K562 (cell line): ENCODE measurements around the gene PRSS23. TPM values are rescaled to one million over a fixed set of nuclear protein-coding genes. Genes with fewer than 3 reads are reported as not detected.

Experiments
- ATAC-seq: fragments of 200-7000 bp; cut with Tn5 transposase; 3 replicates; pipeline ENCODE4 v1.9.1; 2020; ENCODE audit warnings: moderate library complexity
- BruUV-seq: library from RNA; stranded (reverse); fragments of 400-500 nt; replicated peaks from 2 replicates; lab custom pipeline; 2021; lab: Mats Ljungman, UMichigan
- CTCF ChIA-PET: fragments of 300-600 bp; formaldehyde crosslinking; extraction: SDS; loops from one replicate; lab custom pipeline; 2021; ENCODE audit warnings: low intra/inter-chr PET ratio; lab: Yijun Ruan, JAX
- POLR2A ChIA-PET: fragments of 300-600, 350-650 bp; sonication (Branson Sonifier 250); formaldehyde crosslinking; extraction: SDS; loops from one replicate; lab custom pipeline; 2021; ENCODE audit warnings: antibody characterized with exemption, inconsistent platforms; lab: Yijun Ruan, JAX
- DNase-seq, 4 experiments: peaks; one replicate each; pipeline versions ENCODE4 v3.0.0 to v3.0.0-alpha.2; 2011 to 2018; ENCODE audit warnings: low spot score in 3 of 4, mixed read lengths in 3 of 4; ENCODE audit errors: extremely low read depth in 1 of 4
- FAIRE-seq: peaks from 2 replicates; lab custom pipeline; 2011; peaks lifted over from hg19 to GRCh38; lab: Jason Lieb, UNC
- H2AFZ ChIP-seq: 2 replicates; pipeline ENCODE4 v1.6.0; 2011; ENCODE audit warnings: low read depth, low read length, control low read depth, inconsistent platforms
- H3K27ac ChIP-seq: fragments of 200-600 bp; 3 replicates; pipeline ENCODE4 v1.8.0; 2011; ENCODE audit warnings: low read depth, mild to moderate bottlenecking, control low read depth, inconsistent platforms, low read length, moderate library complexity, mixed read lengths; ENCODE audit errors: extremely low read depth
- H3K27me3 ChIP-seq, 2 experiments: fragments of 300-600 bp in 1 of 2; 2 replicates in 1 of 2; 3 replicates in 1 of 2; pipeline versions ENCODE4 v1.6.0 to v1.8.0; 2011; ENCODE audit warnings: inconsistent platforms in 2 of 2, low read length in 2 of 2, mild to moderate bottlenecking in 1 of 2, mixed read lengths in 1 of 2, moderate library complexity in 1 of 2; ENCODE audit not compliant: control insufficient read depth in 2 of 2, insufficient read depth in 2 of 2
- H3K36me3 ChIP-seq: fragments of 300-600 bp; 3 replicates; pipeline ENCODE4 v1.8.0; 2011; ENCODE audit warnings: mild to moderate bottlenecking, low read length, inconsistent platforms; ENCODE audit not compliant: control insufficient read depth, insufficient read depth
- H3K4me1 ChIP-seq, 2 experiments: fragments of 200-600 bp in 1 of 2; replicated peaks in 1 of 2; 2 replicates in 1 of 2; 3 replicates in 1 of 2; pipeline versions ENCODE4 v1.5.1 to v1.8.0; 2011; ENCODE audit warnings: inconsistent platforms in 2 of 2, low read length in 2 of 2, mild to moderate bottlenecking in 1 of 2, mixed read lengths in 1 of 2, moderate library complexity in 1 of 2; ENCODE audit not compliant: control insufficient read depth in 2 of 2, insufficient read depth in 2 of 2
- H3K4me2 ChIP-seq: 2 replicates; pipeline ENCODE4 v1.6.1; 2011; ENCODE audit warnings: low read length, control low read depth, inconsistent platforms, mixed read lengths; ENCODE audit not compliant: insufficient read depth
- H3K4me3 ChIP-seq: fragments of 200-600 bp; sonication (generic), shearing (Covaris generic); 2 replicates; pipeline ENCODE4 v1.5.1; 2016; ENCODE audit warnings: control low read depth, inconsistent platforms
- H3K79me2 ChIP-seq: fragments of 200-600 bp; 3 replicates; pipeline ENCODE4 v1.8.0; 2011; ENCODE audit warnings: low read length, inconsistent platforms; ENCODE audit not compliant: control insufficient read depth, insufficient read depth
- H3K9ac ChIP-seq, 2 experiments: 2 replicates each; pipeline versions ENCODE4 v1.6.0 to v1.6.1; 2011; ENCODE audit warnings: low read depth in 2 of 2, low read length in 2 of 2, control low read depth in 1 of 2, inconsistent platforms in 1 of 2, mild to moderate bottlenecking in 1 of 2, mixed read lengths in 1 of 2; ENCODE audit not compliant: insufficient read depth in 1 of 2
- H3K9me1 ChIP-seq: one replicate; pipeline ENCODE4 v1.6.0; 2011; ENCODE audit warnings: inconsistent platforms, mild to moderate bottlenecking, low read length, moderate library complexity; ENCODE audit not compliant: control insufficient read depth, insufficient read depth
- H3K9me3 ChIP-seq: replicated peaks from 2 replicates; pipeline ENCODE4 v1.5.1; 2011; ENCODE audit warnings: low read depth, low read length, inconsistent platforms; ENCODE audit not compliant: control insufficient read depth, insufficient read depth
- H4K20me1 ChIP-seq: replicated peaks from 2 replicates; pipeline ENCODE4 v1.6.1; 2011; ENCODE audit warnings: low read length, inconsistent platforms, mixed read lengths; ENCODE audit not compliant: control insufficient read depth, insufficient read depth
- CCAR2 ChIP-seq: fragments of 200-400 bp; formaldehyde crosslinking; IDR thresholded peaks from 2 replicates; pipeline ENCODE4 v1.6.1; 2017; ENCODE audit warnings: mild to moderate bottlenecking, low read depth, low read length
- FOS ChIP-seq: IDR thresholded peaks from 3 replicates; pipeline ENCODE4 v1.6.1; 2011; ENCODE audit not compliant: insufficient read length; ENCODE audit errors: extremely low read depth
- FOSL1 ChIP-seq: fragments of 200-800 bp; sonication (Bioruptor generic); conservative IDR thresholded peaks from 2 replicates; pipeline ENCODE4 v1.6.1; 2016; ENCODE audit warnings: missing genetic modification characterization, missing compliant biosample characterization
- FOXO4 ChIP-seq: fragments of 450-650 bp; formaldehyde crosslinking; IDR thresholded peaks from 2 replicates; pipeline ENCODE4 v1.4.0; 2020; ENCODE audit warnings: mild to moderate bottlenecking, moderate library complexity
- GABPB1 ChIP-seq: sonication (generic); formaldehyde crosslinking; IDR thresholded peaks from 2 replicates; pipeline ENCODE4 v1.8.0; 2022; ENCODE audit warnings: mild to moderate bottlenecking, missing genetic modification reagents
- GTF2A2 ChIP-seq: IDR thresholded peaks from 2 replicates; pipeline ENCODE4 v1.6.1; 2016; ENCODE audit warnings: mild to moderate bottlenecking, missing genetic modification characterization, missing compliant biosample characterization
- HNRNPH1 ChIP-seq: fragments of 200-400 bp; formaldehyde crosslinking; optimal IDR thresholded peaks from 2 replicates; pipeline ENCODE3; 2017; ENCODE audit warnings: low read depth, mild to moderate bottlenecking, low read length, moderate library complexity
- NCOA6 ChIP-seq: fragments of 450-650 bp; IDR thresholded peaks from 2 replicates; pipeline ENCODE4 v1.6.1; 2017; ENCODE audit warnings: mild to moderate bottlenecking
- TFE3 ChIP-seq: fragments of 450-650 bp; formaldehyde crosslinking; IDR thresholded peaks from 2 replicates; pipeline ENCODE4 v1.4.0; 2020; ENCODE audit warnings: mild to moderate bottlenecking, mixed read lengths
- ZC3H4 ChIP-seq: sonication (generic); formaldehyde crosslinking; IDR thresholded peaks from 2 replicates; pipeline ENCODE4 v1.9.0; 2021; ENCODE audit warnings: missing genetic modification reagents, borderline replicate concordance
- WGBS: fragments of 100-300 bp; shearing (Covaris generic); methylation state at CpG from one replicate; pipeline ENCODE4 v1.1.6; 2016; ENCODE audit warnings: low coverage, mixed read lengths; ENCODE audit not compliant: insufficient coverage; ENCODE audit errors: missing lambda C conversion rate; 5-methylcytosine and 5-hydroxymethylcytosine counted together
- in situ Hi-C: fragments of 300-500 bp; cut with MboI; formaldehyde crosslinking; loops from 4 replicates; pipeline ENCODE4 v1.15.0; 2018; ENCODE audit warnings: inconsistent platforms, mixed read lengths
- intact Hi-C: fragments of 100-400 bp; cut with micrococcal nuclease; formaldehyde crosslinking; loops from 2 replicates; pipeline ENCODE4 v1.14.2; 2022
- polyA plus RNA-seq, 8 experiments: library from polyadenylated mRNA; depleted of rRNA in 4 of 8; stranded (reverse) in 5 of 8; unstranded in 3 of 8; fragments of >200 nt; fragmentation: Nextera tagmentation in 2 of 8; fragmentation: Illumina TruSeq in 1 of 8; extraction: Ambion mirVana in 2 of 8; extraction: Trizol in 1 of 8; gene quantifications; 2 replicates each; pipeline versions ENCODE4 v1.2.1 to v1.2.3, GENCODE V29; 2011 to 2014; ENCODE audit warnings: inconsistent platforms in 1 of 8, missing spikeins in 1 of 8
- total RNA-seq, 7 experiments: library from RNA; depleted of rRNA in 6 of 7; stranded (reverse); fragments of >200 nt in 6 of 7; fragmentation: Illumina TruSeq in 2 of 7; extraction: Trizol in 2 of 7; gene quantifications; 2 replicates each; pipeline versions ENCODE4 v1.2.1 to v1.2.3, GENCODE V29; 2011 to 2021; ENCODE audit warnings: low replicate concordance in 1 of 7

Gene PRSS23
- total and polyA plus RNA-seq, 9 of the 15 experiments (the other 6 are each of a cell fraction or from before 2014, with no cell fraction given): 0.04 to 0.51 (median 0.11) TPM; not detected in 2

DNA sequence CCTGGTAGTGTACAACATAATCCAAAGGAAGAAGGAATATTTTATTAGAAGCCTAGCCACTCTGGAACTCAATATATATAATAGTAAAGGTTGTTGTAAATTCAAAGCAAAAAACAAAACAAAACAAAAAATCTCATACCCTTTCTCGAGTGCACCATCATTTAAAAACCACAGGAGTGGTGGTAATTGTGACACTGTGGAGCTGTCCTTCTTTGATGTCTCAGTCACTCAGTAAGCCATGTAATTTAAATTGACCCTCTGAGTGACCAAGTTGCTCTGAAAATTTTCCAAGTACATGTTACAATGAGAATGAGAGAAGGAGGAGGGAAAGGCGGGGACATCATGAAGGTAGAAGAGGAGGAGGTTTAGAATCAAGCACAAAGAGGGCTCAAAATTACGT lies 6.6 kb downstream of the PRSS23 start (continued):
- no peak for TF ChIP-seq ZC3H4 (CRISPR knock-in tag)
- TF ChIP-seq, all 486 proteins: peak for 0

DNA sequence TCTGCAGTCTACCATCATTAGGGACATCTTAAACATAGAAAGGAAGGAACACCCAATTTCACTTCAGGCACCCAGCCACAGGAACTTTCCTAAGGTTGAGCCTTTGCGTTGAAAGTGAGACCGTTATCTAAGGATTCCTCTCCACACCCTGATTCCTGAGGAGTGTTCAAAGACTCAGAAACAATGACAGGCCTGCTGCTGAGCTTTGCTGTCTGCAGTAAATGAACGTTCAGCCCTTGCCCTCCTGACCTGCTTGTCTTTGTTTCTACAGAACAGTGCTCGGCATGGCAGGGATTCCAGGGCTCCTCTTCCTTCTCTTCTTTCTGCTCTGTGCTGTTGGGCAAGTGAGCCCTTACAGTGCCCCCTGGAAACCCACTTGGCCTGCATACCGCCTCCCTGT lies 7.0 kb downstream of the PRSS23 start:
- no peak for TF ChIP-seq CCAR2
- TF ChIP-seq FOSL1 (tag): no peak
- TF ChIP-seq FOS: no peak
- TF ChIP-seq HNRNPH1: no peak
- TF ChIP-seq GABPB1: no peak
- TF ChIP-seq TFE3 (CRISPR knock-in tag): no peak
- TF ChIP-seq NCOA6: no peak
- no peak for TF ChIP-seq GTF2A2
- no peak for TF ChIP-seq FOXO4
- no peaks in the 10 kb centered on the region for H3K9me1 ChIP-seq
- in situ Hi-C loops (no loop called here), intact Hi-C loops (no loop called here)
- no peak overlapping the region for H3K4me2 ChIP-seq
- no peak overlapping the region for H3K27ac ChIP-seq
- no peaks in the 10 kb centered on the region for H4K20me1 ChIP-seq
- H3K9ac ChIP-seq: no peak overlapping the region
- FAIRE-seq (no peak), ATAC-seq (no peak), DNase-seq (no peak)
- CTCF ChIA-PET: no interaction called here
- no peaks in the 10 kb centered on the region for H3K9me3 ChIP-seq
- H3K36me3 ChIP-seq: no peaks in the 10 kb centered on the region
- H3K79me2 ChIP-seq: no peaks in the 10 kb centered on the region
- no TSS peak for BruUV-seq
- POLR2A ChIA-PET: interaction anchor here (1.0 to 1.5 kb wide), 2 partner anchors 10 to 199 kb away, joined by 4 read pairs; no protein-coding TSS in a partner anchor
- H3K4me3 ChIP-seq: no peak overlapping the region
- peaks cover 5 to 14% of the 10 kb centered on the region in 2 experiments for H3K27me3 ChIP-seq
- H3K4me1 ChIP-seq: no peaks in the 10 kb centered on the region
- no peak overlapping the region for H2AFZ ChIP-seq
- WGBS: 3% methylated on average over 5 of the region's 5 CpGs
